H1 (cell line): ENCODE results near the gene ABHD16B. TPM values are rescaled to one million over a fixed set of nuclear protein-coding genes. Genes with fewer than 3 reads are reported as not detected.

ENCODE experiments used
- USF2 ChIP-seq: IDR thresholded peaks from 2 replicates; pipeline ENCODE4 v1.6.1; 2011; ENCODE audit warnings: low read length, improper control_type of control experiment
- polyA plus RNA-seq, 7 experiments: library from polyadenylated mRNA; depleted of rRNA in 3 of 7; stranded (reverse) in 5 of 7; unstranded in 2 of 7; fragments of >200 nt in 5 of 7; fragments of 200-250 nt in 2 of 7; gene quantifications; 1 replicate in 5 of 7; 2 replicates in 1 of 7; 4 replicates in 1 of 7; pipeline versions ENCODE4 v1.2.1 to v1.2.3, GENCODE V29; 2011 to 2013; ENCODE audit warnings: missing spikeins in 2 of 7, mixed read lengths in 2 of 7
- total RNA-seq: library from RNA; stranded (reverse); fragmentation: NEBNext Ultra II Directional; extraction: Animal tissue kit (Norgen Biotek cat#: 25700); gene quantifications from 2 replicates; pipeline ENCODE4 v1.2.1, GENCODE V29; 2021

ABHD16B gene
- total and polyA plus RNA-seq, 2 of the 8 experiments (the other 6 are each of a cell fraction or from before 2014, with no cell fraction given), result not detected

- TF ChIP-seq USF2, result no peak
These were observed 45.6 kb upstream of the ABHD16B start (continued) for GRCh38 chr20:63815615-63816253.
